Choroid plexus epithelial cell (primary cell): Measurements from ENCODE around the gene TEP1.
A peak's percentile ranks its signal among the peaks of the same experiment; 100 is the strongest.

Source experiments
- DNase-seq: peaks from one replicate; pipeline ENCODE4 v3.0.0-alpha.2; 2010; ENCODE audit warnings: low read depth
- H3K4me3 ChIP-seq: 2 replicates; pipeline ENCODE4 v1.5.1; 2011; ENCODE audit warnings: low read depth, mild to moderate bottlenecking, control low read depth, low read length, moderate library complexity
- CTCF ChIP-seq: conservative IDR thresholded peaks from 2 replicates; pipeline ENCODE4 v1.5.1; 2011; ENCODE audit warnings: low read depth, mild to moderate bottlenecking, control low read depth, inconsistent platforms, low read length, moderate library complexity

TEP1 gene

GRCh38 chr14:20440465-20440864 lies 27.2 kb upstream of the TEP1 start:
- TF ChIP-seq CTCF, result no peak
- H3K4me3 ChIP-seq, result no peak overlapping the region
- no peak for DNase-seq

GRCh38 chr14:20438664-20439063 lies 25.4 kb upstream of the TEP1 start:
- no peak overlapping the region for H3K4me3 ChIP-seq
- TF ChIP-seq CTCF, result no peak
- DNase-seq, result no peak

DNA sequence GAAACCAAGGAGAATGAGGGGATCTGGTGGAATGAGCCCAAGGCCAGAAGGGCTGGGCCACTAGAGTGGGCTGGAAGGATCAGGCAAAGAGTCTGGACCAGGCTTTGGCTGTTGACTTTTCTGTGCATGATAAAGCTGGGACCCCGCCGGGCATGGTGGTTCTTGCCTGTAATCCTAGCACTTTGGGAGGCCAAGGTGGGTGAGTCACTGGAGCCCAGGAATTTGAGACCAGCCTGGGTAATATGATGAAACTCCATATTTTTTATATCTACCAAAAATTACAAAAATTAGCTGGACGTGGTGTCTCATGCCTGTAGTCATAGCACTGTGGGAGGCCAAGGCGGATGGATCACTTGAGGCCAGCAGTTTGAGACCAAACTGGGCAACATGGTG lies 23.1 kb upstream of the TEP1 start:
- no peak for TF ChIP-seq CTCF
- H3K4me3 ChIP-seq, result no peak overlapping the region
- peak; percentile 85 for DNase-seq

DNA sequence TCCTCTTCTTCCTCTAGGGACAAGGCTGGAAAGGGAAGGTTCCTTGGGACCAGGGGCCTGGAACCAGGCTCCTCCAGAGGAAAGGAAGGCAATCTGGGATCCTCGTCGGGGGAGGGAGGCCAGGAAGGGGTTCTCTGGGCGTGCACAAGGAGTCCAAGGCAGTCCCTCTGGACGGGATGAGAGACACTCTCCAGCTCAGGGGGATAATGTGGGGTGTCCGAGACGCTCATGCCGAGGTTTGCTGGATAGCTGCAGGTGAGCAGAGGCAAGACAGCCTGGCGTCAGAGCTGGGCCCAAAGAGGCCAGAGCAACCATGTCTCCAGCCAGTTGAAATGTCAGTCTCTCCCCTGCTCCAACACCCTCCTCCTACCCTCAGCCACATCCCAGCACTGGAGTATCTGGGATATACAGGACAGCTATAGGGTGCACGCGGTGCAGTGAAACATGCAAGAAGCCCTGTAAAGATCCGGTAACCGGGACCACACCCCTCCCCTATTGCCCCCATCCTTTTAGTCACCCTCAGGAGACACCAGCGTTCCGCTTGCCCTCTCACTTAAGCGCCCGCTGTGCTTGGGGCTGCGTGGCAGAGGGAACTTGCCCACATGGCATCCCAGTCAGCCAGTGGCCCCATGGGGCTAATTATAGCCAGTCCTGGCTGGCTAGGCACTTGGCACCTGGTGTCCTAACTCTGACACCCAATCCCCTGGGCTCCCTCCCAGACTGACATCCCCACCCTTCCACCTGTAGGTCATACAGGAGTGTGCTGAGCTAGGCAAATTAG lies 22.5 kb upstream of the TEP1 start, which contains the start of gene KLHL33:
TSS of gene KLHL33 (minus strand) at position 585 of the 781 bp plus-strand sequence. CDS start at position 230, 355 bp downstream.
- DNase-seq, result no peak
- TF ChIP-seq CTCF, result no peak
- H3K4me3 ChIP-seq, result peak within 1 kb of the TSS; percentile 50

DNA sequence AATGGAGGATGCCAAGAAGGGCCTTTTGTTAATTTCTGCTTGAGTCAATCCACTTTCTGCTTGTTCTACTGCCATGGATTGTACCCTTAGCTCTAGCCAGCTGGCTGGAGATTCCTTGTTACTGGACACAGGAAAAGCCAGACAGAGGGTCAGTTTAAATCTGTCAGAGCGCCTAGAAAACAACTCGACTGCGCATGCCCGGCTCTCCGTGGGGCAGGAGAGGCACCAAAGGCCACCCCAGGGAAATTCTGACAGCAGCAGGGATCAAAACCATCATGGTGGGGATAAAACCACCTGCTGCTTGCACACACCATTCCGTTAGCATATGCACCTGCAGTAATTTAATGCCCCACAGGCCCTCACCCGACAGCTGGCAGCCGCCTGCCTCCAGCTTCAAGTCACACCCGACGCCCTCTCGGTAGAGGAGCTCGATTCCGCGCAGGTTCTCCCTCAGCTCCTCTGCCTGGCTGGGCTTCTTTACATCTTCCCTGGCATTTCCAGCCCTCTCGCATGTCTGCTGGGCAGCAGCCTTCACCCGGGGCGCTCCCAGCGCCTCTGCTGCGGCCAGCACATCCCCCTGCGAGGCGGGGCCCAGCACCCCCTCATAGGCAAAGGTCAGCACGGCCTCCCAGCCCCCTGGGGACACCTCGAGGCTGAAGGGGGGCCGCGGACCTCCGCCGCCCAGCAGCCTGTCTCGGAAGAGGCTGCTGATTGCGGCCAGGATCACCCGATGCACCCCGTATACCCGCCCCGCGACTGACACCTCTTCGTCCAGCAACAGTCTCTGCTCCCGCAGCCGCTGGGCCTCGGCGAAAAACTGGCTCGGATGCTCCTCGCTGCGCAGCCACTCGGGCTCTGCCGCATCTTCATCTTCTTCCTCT lies 21.6 kb upstream of the TEP1 start:
- peak overlapping the region; percentile 50 for H3K4me3 ChIP-seq
- no peak for TF ChIP-seq CTCF
- DNase-seq, result peak; percentile 28

GRCh38 chr14:20429801-20430669 lies 16.7 kb upstream of the TEP1 start:
- no peak for DNase-seq
- no peak for TF ChIP-seq CTCF
- H3K4me3 ChIP-seq, result no peak overlapping the region
